ENCODE results near the gene SLC25A19.
A peak's percentile ranks its signal among the peaks of the same experiment; 100 is the strongest.

Gene SLC25A19

GRCh38 chr17:75272848-75273184, 16.4 kb downstream of the SLC25A19 start:
- peaks cover 26% of the 10 kb centered on the region for H3K4me1 ChIP-seq (ENCODE audit: insufficient read depth, low read length)
- H3K4me3 ChIP-seq (ENCODE audit: low read depth in 1 of 2, low read length in 2 of 2): no peak overlapping the region
- no peaks in the 10 kb centered on the region for H3K9me3 ChIP-seq (ENCODE audit: low read length)
- H3K27ac ChIP-seq (ENCODE audit: low read depth, low read length): no peak overlapping the region
- H3K36me3 ChIP-seq (ENCODE audit: insufficient read depth, low read length): no peaks in the 10 kb centered on the region
- H3K9ac ChIP-seq (ENCODE audit: low read length): no peak overlapping the region
- H3K27me3 ChIP-seq (ENCODE audit: control insufficient read depth in 1 of 2, insufficient read depth in 2 of 2, low read length in 2 of 2): no peaks in the 10 kb centered on the region

- Histone ChIP-seq H3K4me3 (ENCODE audit: low read depth in 1 of 2, low read length in 2 of 2) (peak overlapping the region; percentile 67 to 83), H3K27ac (ENCODE audit: low read depth, low read length) (no peak overlapping the region), H3K36me3 (ENCODE audit: insufficient read depth, low read length) (peaks cover 3% of the 10 kb centered on the region), H3K9me3 (ENCODE audit: low read length) (no peaks in the 10 kb centered on the region), H3K9ac (ENCODE audit: low read length) (no peak overlapping the region), H3K27me3 (ENCODE audit: control insufficient read depth in 1 of 2, insufficient read depth in 2 of 2, low read length in 2 of 2) (no peaks in the 10 kb centered on the region), H3K4me1 (ENCODE audit: insufficient read depth, low read length) (peaks cover 26% of the 10 kb centered on the region)
Observed at GRCh38 chr17:75271955-75272847, 17.0 kb downstream of the SLC25A19 start.

DNA sequence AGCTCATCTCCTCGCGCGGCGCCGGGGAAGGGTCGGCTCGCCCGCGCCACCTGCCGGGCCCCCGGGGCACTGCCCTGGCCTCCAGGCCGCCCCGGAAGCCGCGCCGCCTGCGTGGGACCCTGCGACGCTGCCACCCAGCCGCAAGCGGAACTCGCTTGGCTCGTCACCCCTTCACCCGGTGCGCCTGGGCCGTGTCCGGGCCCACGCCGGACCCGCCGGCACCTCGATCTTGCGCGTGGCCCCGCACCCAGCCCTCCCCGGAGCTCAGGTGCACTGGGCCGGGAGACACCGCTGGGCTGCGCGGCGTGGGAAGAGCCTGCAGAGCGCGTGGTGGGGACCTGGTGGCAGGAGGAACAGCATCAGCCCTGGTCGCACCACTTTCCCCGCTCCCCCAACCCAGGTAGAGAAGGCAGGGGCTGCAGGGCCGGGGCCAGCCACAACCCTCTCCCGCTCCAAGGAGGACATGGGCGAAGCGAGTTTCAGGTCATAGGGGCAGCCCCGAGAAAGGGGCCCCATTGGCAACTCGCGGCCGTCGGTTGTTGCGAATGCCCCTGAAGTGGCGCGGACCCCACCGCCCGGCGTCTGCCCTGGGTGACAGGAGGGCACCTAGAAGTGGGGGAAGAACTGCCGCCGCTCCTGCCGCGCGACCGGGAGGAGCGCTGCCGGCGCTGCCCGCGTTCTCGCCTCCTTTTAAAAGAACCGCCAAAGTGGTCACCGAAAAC, 17.8 kb downstream of the SLC25A19 start:
- peaks cover 26% of the 10 kb centered on the region for H3K4me1 ChIP-seq (ENCODE audit: insufficient read depth, low read length)

GRCh38 chr17:75270966-75271232, 18.3 kb downstream of the SLC25A19 start, which contains the start of gene MIF4GD:
Gene MIF4GD, minus strand, starts transcription at chr17:75271231. Its CDS starts 1,036 bp downstream, at chr17:75270195.
- peak within 1 kb of the TSS; percentile 76 for H3K9ac ChIP-seq (ENCODE audit: low read length)
- H3K36me3 ChIP-seq (ENCODE audit: insufficient read depth, low read length): peaks cover 16% of the 10 kb centered on the region
- peak within 1 kb of the TSS; percentile 90 for H3K27ac ChIP-seq (ENCODE audit: low read depth, low read length)
- peaks cover 26% of the 10 kb centered on the region for H3K4me1 ChIP-seq (ENCODE audit: insufficient read depth, low read length)
- no peaks in the 10 kb centered on the region for H3K9me3 ChIP-seq (ENCODE audit: low read length)
- no peaks in the 10 kb centered on the region for H3K27me3 ChIP-seq (ENCODE audit: control insufficient read depth in 1 of 2, insufficient read depth in 2 of 2, low read length in 2 of 2)
- peak within 1 kb of the TSS; percentile 76 to 93 for H3K4me3 ChIP-seq (ENCODE audit: low read depth in 1 of 2, low read length in 2 of 2)

More for the DNA sequence above, 17.8 kb downstream of the SLC25A19 start:
- Histone ChIP-seq H3K27ac (ENCODE audit: low read depth, low read length) (peak overlapping the region; percentile 59), H3K9me3 (ENCODE audit: low read length) (no peaks in the 10 kb centered on the region), H3K4me3 (ENCODE audit: low read depth in 1 of 2, low read length in 2 of 2) (peak overlapping the region; percentile 67 to 83), H3K9ac (ENCODE audit: low read length) (no peak overlapping the region), H3K36me3 (ENCODE audit: insufficient read depth, low read length) (peaks cover 11% of the 10 kb centered on the region), H3K27me3 (ENCODE audit: control insufficient read depth in 1 of 2, insufficient read depth in 2 of 2, low read length in 2 of 2) (no peaks in the 10 kb centered on the region)

DNA sequence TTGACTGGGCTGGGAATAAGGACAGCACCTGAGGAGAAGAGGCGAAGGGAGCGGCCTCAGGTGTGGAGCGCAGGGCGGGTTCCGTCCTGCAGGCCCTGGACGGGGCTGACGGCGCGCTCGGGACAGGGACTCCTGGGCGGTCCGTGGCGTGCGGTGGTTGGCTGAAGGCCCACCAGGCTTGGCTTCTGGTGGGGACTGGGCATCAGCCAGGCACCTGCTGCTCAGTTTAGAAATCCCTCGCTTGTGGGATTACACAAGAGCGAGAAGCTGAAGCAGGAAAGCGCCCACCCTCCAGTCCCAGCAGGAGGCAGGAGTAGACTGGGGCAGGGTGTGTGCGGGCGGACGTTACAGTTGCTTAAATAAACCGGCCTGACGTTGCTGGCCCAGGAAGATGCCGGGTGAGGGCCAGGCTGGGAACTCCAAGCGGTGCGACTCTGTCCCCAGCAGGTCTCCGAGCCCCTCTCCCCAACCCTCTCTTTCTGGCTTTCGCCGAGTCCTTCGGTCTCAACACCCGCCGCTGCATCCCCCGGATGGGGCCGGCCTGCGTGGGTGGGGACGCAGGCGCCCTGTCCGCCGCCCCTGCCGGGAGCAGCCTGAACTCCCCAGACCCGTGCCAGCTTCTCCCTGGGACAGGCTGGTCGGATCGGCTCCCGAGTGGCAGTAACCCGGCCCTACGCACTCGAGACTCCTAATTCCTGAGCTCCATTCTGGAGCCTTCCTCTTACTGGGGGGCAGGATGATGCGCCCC, 18.8 kb downstream of the SLC25A19 start:
- peaks cover 26% of the 10 kb centered on the region for H3K4me1 ChIP-seq (ENCODE audit: insufficient read depth, low read length)

DNA sequence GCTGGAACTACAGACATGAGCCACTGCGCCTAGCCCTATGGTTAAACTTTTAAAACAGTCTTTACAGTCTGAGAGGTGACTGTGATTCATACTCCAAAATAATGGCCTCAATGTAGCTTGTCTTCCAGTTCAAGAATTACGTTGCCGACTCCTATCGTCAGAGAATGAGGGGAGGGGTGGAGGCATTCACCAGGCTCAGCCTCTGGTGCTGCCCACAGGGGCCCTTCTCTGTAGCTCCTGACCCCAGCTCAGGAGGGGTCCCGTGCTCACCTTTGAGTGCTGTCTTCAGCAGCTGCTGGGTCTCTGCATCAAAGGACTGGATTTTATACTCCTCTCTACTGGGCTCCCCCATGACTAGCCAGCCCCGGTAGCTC, 19.4 kb downstream of the SLC25A19 start:
- peaks cover 26% of the 10 kb centered on the region for H3K36me3 ChIP-seq (ENCODE audit: insufficient read depth, low read length)
- peak overlapping the region; percentile 90 for H3K27ac ChIP-seq (ENCODE audit: low read depth, low read length)
- H3K9me3 ChIP-seq (ENCODE audit: low read length): no peaks in the 10 kb centered on the region
- no peaks in the 10 kb centered on the region for H3K27me3 ChIP-seq (ENCODE audit: control insufficient read depth in 1 of 2, insufficient read depth in 2 of 2, low read length in 2 of 2)
- peak overlapping the region; percentile 76 for H3K9ac ChIP-seq (ENCODE audit: low read length)
- peaks cover 26% of the 10 kb centered on the region for H3K4me1 ChIP-seq (ENCODE audit: insufficient read depth, low read length)
- peak overlapping the region in 1 of 2 donors; percentile 76 for H3K4me3 ChIP-seq (ENCODE audit: low read depth in 1 of 2, low read length in 2 of 2)

More for the DNA sequence above, 18.8 kb downstream of the SLC25A19 start:
- Histone ChIP-seq H3K9me3 (ENCODE audit: low read length) (no peaks in the 10 kb centered on the region), H3K4me3 (ENCODE audit: low read depth in 1 of 2, low read length in 2 of 2) (peak overlapping the region; percentile 76 to 93), H3K27ac (ENCODE audit: low read depth, low read length) (peak overlapping the region; percentile 90), H3K36me3 (ENCODE audit: insufficient read depth, low read length) (peaks cover 21% of the 10 kb centered on the region), H3K27me3 (ENCODE audit: control insufficient read depth in 1 of 2, insufficient read depth in 2 of 2, low read length in 2 of 2) (no peaks in the 10 kb centered on the region), H3K9ac (ENCODE audit: low read length) (peak overlapping the region; percentile 76)

DNA sequence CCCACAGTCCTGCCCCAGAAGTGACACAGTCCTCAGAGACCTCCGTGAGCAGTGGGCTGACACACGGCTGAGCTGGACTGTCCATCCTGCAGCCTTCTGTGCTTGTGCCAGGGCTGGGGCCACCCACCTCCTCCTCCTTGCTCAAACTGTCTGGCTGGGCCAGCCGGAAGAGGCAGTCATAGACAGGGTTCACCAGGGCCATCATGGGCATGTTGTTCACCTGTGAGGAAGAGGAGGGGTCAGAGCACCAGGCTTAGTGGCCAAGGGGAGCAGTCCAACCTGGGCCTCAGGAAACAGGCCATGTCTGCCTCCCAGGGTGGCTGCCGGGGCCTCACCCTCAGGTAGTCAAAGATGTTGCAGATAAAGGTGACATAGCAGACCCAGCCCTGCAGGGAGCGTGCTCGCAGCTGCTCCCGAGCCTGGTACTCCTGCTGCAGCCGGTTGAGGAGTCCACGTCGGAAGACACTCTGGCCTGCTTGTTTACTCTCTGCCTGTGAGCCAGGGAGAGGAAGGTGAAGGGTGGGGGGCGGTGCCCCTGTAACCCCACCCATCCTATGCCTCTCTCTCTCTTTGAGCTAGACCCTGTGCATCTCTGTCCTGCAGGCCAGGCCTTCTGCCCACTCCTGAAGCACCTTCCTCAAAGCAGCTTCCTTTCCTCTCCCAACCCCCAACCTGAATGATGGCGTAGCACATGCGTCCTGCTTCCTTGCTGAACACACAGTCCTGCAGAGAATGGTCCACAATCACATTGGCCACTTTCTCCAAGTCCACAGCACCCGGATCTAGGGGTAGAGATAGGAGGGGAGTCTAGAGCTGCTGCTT, 21.6 kb downstream of the SLC25A19 start:
- peaks cover 26% of the 10 kb centered on the region for H3K4me1 ChIP-seq (ENCODE audit: insufficient read depth, low read length)
- peaks cover 45% of the 10 kb centered on the region for H3K36me3 ChIP-seq (ENCODE audit: insufficient read depth, low read length)
- H3K27me3 ChIP-seq (ENCODE audit: control insufficient read depth in 1 of 2, insufficient read depth in 2 of 2, low read length in 2 of 2): no peaks in the 10 kb centered on the region
- no peaks in the 10 kb centered on the region for H3K9me3 ChIP-seq (ENCODE audit: low read length)
- H3K9ac ChIP-seq (ENCODE audit: low read length): no peak overlapping the region
- H3K4me3 ChIP-seq (ENCODE audit: low read depth in 1 of 2, low read length in 2 of 2): no peak overlapping the region
- H3K27ac ChIP-seq (ENCODE audit: low read depth, low read length): no peak overlapping the region

DNA sequence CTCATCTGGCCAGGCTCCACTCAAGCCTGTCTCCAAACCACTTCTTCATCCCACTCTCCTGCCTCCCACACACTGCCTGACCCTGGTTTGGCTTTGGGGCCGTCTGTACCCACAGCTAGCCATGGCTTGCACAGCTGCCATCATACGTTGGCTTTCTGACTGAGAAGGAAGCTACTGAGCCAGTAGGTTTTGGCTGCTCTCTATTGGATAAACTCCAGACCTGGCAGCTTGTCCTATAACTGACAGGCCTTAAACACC, 22.2 kb downstream of the SLC25A19 start:
- no peaks in the 10 kb centered on the region for H3K27me3 ChIP-seq (ENCODE audit: control insufficient read depth in 1 of 2, insufficient read depth in 2 of 2, low read length in 2 of 2)
- H3K9me3 ChIP-seq (ENCODE audit: low read length): no peaks in the 10 kb centered on the region
- H3K27ac ChIP-seq (ENCODE audit: low read depth, low read length): no peak overlapping the region
- H3K36me3 ChIP-seq (ENCODE audit: insufficient read depth, low read length): peaks cover 45% of the 10 kb centered on the region
- no peak overlapping the region for H3K9ac ChIP-seq (ENCODE audit: low read length)
- no peak overlapping the region for H3K4me3 ChIP-seq (ENCODE audit: low read depth in 1 of 2, low read length in 2 of 2)
- H3K4me1 ChIP-seq (ENCODE audit: insufficient read depth, low read length): peaks cover 24% of the 10 kb centered on the region

- Histone ChIP-seq H3K27ac (ENCODE audit: low read depth, low read length) (no peak overlapping the region), H3K36me3 (ENCODE audit: insufficient read depth, low read length) (peaks cover 45% of the 10 kb centered on the region), H3K4me3 (ENCODE audit: low read depth in 1 of 2, low read length in 2 of 2) (no peak overlapping the region), H3K27me3 (ENCODE audit: control insufficient read depth in 1 of 2, insufficient read depth in 2 of 2, low read length in 2 of 2) (no peaks in the 10 kb centered on the region), H3K9me3 (ENCODE audit: low read length) (no peaks in the 10 kb centered on the region), H3K4me1 (ENCODE audit: insufficient read depth, low read length) (peaks cover 20% of the 10 kb centered on the region), H3K9ac (ENCODE audit: low read length) (no peak overlapping the region)
Observed at GRCh38 chr17:75266316-75267152, 22.7 kb downstream of the SLC25A19 start.

DNA sequence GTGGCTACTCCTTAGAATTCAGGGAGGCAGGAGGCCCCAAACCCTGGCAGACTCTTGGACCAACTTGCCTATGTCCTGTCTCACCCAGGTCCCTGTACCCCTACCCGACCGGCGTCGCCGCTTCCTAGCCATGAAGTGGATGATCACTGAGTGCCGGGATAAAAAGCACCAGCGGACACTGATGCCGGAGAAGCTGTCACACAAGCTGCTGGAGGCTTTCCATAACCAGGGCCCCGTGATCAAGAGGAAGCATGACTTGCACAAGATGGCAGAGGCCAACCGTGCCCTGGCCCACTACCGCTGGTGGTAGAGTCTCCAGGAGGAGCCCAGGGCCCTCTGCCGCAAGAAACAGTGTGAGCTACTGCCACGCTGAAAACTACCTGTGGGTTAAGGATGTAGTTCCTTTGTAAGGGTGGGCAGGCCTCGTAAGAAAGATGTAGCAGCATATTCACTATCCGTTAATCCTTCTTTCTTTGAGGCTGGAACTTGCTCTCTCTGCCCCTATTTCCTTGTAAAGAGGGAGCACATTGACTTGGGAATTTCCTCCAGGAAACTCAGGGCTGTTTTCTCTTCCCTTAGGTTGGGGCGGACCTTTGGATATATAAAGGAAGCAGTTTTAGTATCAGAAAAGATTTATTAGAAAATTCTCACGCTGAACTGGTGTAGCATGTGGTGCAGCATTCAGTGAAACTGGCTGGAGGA, 23.5 kb downstream of the SLC25A19 start:
- H3K36me3 ChIP-seq (ENCODE audit: insufficient read depth, low read length): peaks cover 45% of the 10 kb centered on the region
- peaks cover 22% of the 10 kb centered on the region for H3K4me1 ChIP-seq (ENCODE audit: insufficient read depth, low read length)
- no peak overlapping the region for H3K4me3 ChIP-seq (ENCODE audit: low read depth in 1 of 2, low read length in 2 of 2)
- no peaks in the 10 kb centered on the region for H3K27me3 ChIP-seq (ENCODE audit: control insufficient read depth in 1 of 2, insufficient read depth in 2 of 2, low read length in 2 of 2)
- H3K9me3 ChIP-seq (ENCODE audit: low read length): no peaks in the 10 kb centered on the region
- H3K27ac ChIP-seq (ENCODE audit: low read depth, low read length): no peak overlapping the region
- H3K9ac ChIP-seq (ENCODE audit: low read length): no peak overlapping the region

All from muscle layer of colon (tissue), 2 donors.